Measurements from ENCODE around the gene TTC23. TPM values are rescaled to one million over a fixed set of nuclear protein-coding genes. Genes with fewer than 3 reads are reported as not detected.

TTC23 gene
- total and polyA plus RNA-seq, 2 donors (not counting 3 experiments of a cell fraction or from before 2014, with no cell fraction given), result 4.1 to 27.3 TPM

DNA sequence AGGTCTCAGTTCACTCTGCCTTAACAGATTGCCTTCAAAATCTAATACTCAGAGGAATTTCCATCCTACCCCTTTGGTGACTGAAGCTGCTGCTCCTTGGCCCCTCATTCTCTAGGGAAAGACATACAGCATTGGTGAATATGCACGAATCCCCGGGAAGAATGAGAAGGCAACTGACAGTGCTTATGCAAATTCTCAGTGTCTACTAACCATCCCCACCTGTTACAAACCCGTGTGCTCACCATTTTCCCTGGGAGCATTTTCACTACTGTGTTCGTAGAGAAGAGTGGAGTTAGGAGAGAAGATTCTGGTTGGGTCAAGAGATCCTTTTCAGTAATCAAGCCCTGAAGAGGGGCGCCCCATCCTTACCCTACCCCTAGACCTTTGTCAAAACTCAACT is 106.8 kb downstream of the TTC23 start:
- dilution Hi-C loops (cut with MboI; ENCODE audit: extremely low pct_ligation_motif_present, low sequenced_read_pairs) (no loop called here), intact Hi-C loops (cut with micrococcal nuclease) (no loop called here)
- no peaks in the 10 kb centered on the region for H3K27me3 ChIP-seq (ENCODE audit: control insufficient read depth in 2 of 2, insufficient read depth in 2 of 2, low read length in 2 of 2)
- TF ChIP-seq POLR2AphosphoS5 (IDR thresholded peaks at IDR 0.05; ENCODE audit: insufficient read depth, low read depth, low read length) (no peak), MAX (IDR thresholded peaks at IDR 0.05; ENCODE audit: insufficient read depth, insufficient read length) (no peak), JUN (IDR thresholded peaks at IDR 0.05; ENCODE audit: borderline replicate concordance, insufficient read depth, insufficient read length, low read depth) (no peak), FOS (IDR thresholded peaks at IDR 0.05; ENCODE audit: borderline replicate concordance, insufficient read depth, low read length) (no peak), MYC (IDR thresholded peaks at IDR 0.05; ENCODE audit: low read depth, low read length) (no peak), GATA2 (IDR thresholded peaks at IDR 0.05; ENCODE audit: insufficient read depth, insufficient read length, low read depth, low read length) (no peak), POLR2A (IDR thresholded peaks at IDR 0.05; ENCODE audit: low read depth, low read length) (no peak), EZH2 (IDR thresholded peaks at IDR 0.05; ENCODE audit: borderline replicate concordance, low read depth, low read length, severe bottlenecking) (no peak)
- TF ChIP-seq, protein P1, sequence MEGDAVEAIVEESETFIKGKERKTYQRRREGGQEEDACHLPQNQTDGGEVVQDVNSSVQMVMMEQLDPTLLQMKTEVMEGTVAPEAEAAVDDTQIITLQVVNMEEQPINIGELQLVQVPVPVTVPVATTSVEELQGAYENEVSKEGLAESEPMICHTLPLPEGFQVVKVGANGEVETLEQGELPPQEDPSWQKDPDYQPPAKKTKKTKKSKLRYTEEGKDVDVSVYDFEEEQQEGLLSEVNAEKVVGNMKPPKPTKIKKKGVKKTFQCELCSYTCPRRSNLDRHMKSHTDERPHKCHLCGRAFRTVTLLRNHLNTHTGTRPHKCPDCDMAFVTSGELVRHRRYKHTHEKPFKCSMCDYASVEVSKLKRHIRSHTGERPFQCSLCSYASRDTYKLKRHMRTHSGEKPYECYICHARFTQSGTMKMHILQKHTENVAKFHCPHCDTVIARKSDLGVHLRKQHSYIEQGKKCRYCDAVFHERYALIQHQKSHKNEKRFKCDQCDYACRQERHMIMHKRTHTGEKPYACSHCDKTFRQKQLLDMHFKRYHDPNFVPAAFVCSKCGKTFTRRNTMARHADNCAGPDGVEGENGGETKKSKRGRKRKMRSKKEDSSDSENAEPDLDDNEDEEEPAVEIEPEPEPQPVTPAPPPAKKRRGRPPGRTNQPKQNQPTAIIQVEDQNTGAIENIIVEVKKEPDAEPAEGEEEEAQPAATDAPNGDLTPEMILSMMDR (IDR thresholded peaks at IDR 0.05; ENCODE audit: extremely low read depth in 1 of 2, insufficient read depth in 1 of 2, low read depth in 1 of 2, low read length in 2 of 2), result no peak
- FAIRE-seq, result no peak
- H4K20me1 ChIP-seq (replicated peaks; ENCODE audit: control insufficient read depth, extremely low read depth, insufficient read depth, low read length), result no peaks in the 10 kb centered on the region
- H3K36me3 ChIP-seq (ENCODE audit: control insufficient read depth in 2 of 2, extremely low read depth in 1 of 2, insufficient read depth in 2 of 2, low read length in 2 of 2), result peaks cover 0 to 4% of the 10 kb centered on the region in 2 experiments
- no peak overlapping the region for H3K9ac ChIP-seq (replicated peaks; ENCODE audit: extremely low read depth, insufficient read depth, low read length)
- H3K4me2 ChIP-seq (ENCODE audit: insufficient read depth, low read length), result no peak overlapping the region
- no TSS peak for BruUV-seq (replicated peaks)
- ChIA-PET POLR2A (no interaction called here), CTCF (interaction anchor here (0.7 kb wide), 1 partner anchor 19 kb away, joined by 3 read pairs; no protein-coding TSS in a partner anchor)
- H3K79me2 ChIP-seq (ENCODE audit: control insufficient read depth, insufficient read depth, low read length), result no peaks in the 10 kb centered on the region
- H2AFZ ChIP-seq (ENCODE audit: low read depth, low read length), result no peak overlapping the region
- no peaks in the 10 kb centered on the region for H3K4me1 ChIP-seq (ENCODE audit: control insufficient read depth, extremely low read depth, insufficient read depth, low read length)
- H3K9me3 ChIP-seq (replicated peaks; ENCODE audit: control insufficient read depth, insufficient read depth, low read length), result no peaks in the 10 kb centered on the region
- H3K4me3 ChIP-seq (replicated peaks in 1 of 3; ENCODE audit: insufficient read depth in 1 of 3, low read depth in 1 of 3, low read length in 3 of 3), result no peak overlapping the region
- no peak for DNase-seq (ENCODE audit: low read depth, low spot score)
- no peaks in the 10 kb centered on the region for H3K9me1 ChIP-seq (replicated peaks; ENCODE audit: control insufficient read depth, extremely low read depth, insufficient read depth, low read length)
- H3K27ac ChIP-seq (ENCODE audit: insufficient read depth, low read depth, low read length), result no peak overlapping the region

Measured in endothelial cell of umbilical vein (primary cell).